ENCODE results near the gene SMIM30.

SMIM30 gene

GRCh38 chr7:113099284-113099919 lies 19.0 kb downstream of the SMIM30 start:
- no peak for DNase-seq

GRCh38 chr7:113094517-113095249 lies 23.7 kb downstream of the SMIM30 start:
- DNase-seq = no peak

GRCh38 chr7:113093561-113093960 lies 24.8 kb downstream of the SMIM30 start:
- DNase-seq = no peak

- no peak for DNase-seq
Measured at GRCh38 chr7:113092762-113093161, 25.6 kb downstream of the SMIM30 start.

- DNase-seq = no peak
Measured at GRCh38 chr7:113087071-113087998, 31.0 kb downstream of the SMIM30 start.

- peak; percentile 61 for DNase-seq
Measured at GRCh38 chr7:113086431-113086888, 31.9 kb downstream of the SMIM30 start, which contains the start of gene GPR85. GPR85 (minus strand) TSS chr7:113086827; CDS start chr7:113084721, 2,106 bp downstream.

GRCh38 chr7:113085781-113086390 lies 32.5 kb downstream of the SMIM30 start:
- DNase-seq = no peak

- no peak for DNase-seq
Measured at GRCh38 chr7:113084496-113085172, 33.7 kb downstream of the SMIM30 start.

- no peak for DNase-seq
Measured at GRCh38 chr7:113083816-113084495, 34.4 kb downstream of the SMIM30 start.

- DNase-seq = no peak
Measured at GRCh38 chr7:113083132-113083815, 35.1 kb downstream of the SMIM30 start.

GRCh38 chr7:113078331-113078730 lies 40.0 kb downstream of the SMIM30 start:
- DNase-seq = no peak

- DNase-seq = no peak
Measured at GRCh38 chr7:113076703-113077102, 41.7 kb downstream of the SMIM30 start.

GRCh38 chr7:113071465-113071864 lies 46.9 kb downstream of the SMIM30 start:
- DNase-seq = no peak
